Sigmoid colon (tissue), 4 donors: Measurements from ENCODE around the gene PVALB.

ENCODE experiments used
- CTCF ChIP-seq, 4 experiments: fragments of 450-650 bp in 3 of 4; fragments of 200-600 bp in 1 of 4; IDR thresholded peaks; one replicate each; pipeline ENCODE4 v1.5.1; 2016 to 2019; ENCODE audit warnings: antibody characterized with exemption in 4 of 4, mild to moderate bottlenecking in 3 of 4, moderate library complexity in 2 of 4
- EP300 ChIP-seq, 4 donors: sonication (generic); formaldehyde crosslinking; IDR thresholded peaks; one replicate each; pipeline ENCODE4 v1.6.1; 2017; ENCODE audit warnings: antibody characterized with exemption in 4 of 4
- POLR2A ChIP-seq, 2 donors: fragments of 450-650 bp; IDR thresholded peaks; one replicate each; pipeline ENCODE4 v1.6.1; 2016; ENCODE audit warnings: antibody characterized with exemption in 2 of 2, mild to moderate bottlenecking in 2 of 2, moderate library complexity in 2 of 2
- POLR2AphosphoS5 ChIP-seq, 4 donors: sonication (generic); formaldehyde crosslinking; IDR thresholded peaks; one replicate each; pipeline ENCODE4 v1.6.1; 2017; ENCODE audit warnings: antibody characterized with exemption in 4 of 4

- TF ChIP-seq POLR2AphosphoS5 (IDR thresholded peaks at IDR 0.05) = no peak
- TF ChIP-seq CTCF (IDR thresholded peaks at IDR 0.05) = peak; percentile 65 to 84 (median 70)
- TF ChIP-seq POLR2A (IDR thresholded peaks at IDR 0.05) = no peak
- TF ChIP-seq EP300 (IDR thresholded peaks at IDR 0.05) = no peak
Measured at GRCh38 chr22:36757668-36758211, 59.1 kb downstream of the PVALB start.
